ENCODE data around the gene CCDC60. TPM values are rescaled to one million over a fixed set of nuclear protein-coding genes. Genes with fewer than 3 reads are reported as not detected.

CCDC60 gene
- polyA plus RNA-seq, 1 experiment, result not detected

DNA sequence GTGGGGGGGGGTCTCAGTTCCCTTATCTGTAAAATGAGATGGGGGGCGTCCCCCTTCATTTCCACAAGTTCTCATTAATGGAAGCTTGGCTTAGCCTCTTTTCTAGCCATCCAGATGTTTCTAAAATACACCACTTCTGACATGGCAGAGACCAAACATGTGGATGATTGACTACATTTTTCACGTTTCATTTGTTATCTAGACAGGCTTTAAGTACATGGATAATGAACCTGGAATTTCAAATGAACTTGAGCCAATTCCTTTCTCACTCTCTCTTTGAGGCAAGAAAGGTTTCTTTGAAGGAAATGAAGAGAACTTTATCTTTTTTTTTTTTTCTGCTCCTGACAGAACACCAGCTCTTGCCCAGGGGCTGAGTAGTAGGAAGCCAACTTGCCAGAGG lies 39.1 kb downstream of the CCDC60 start:
- ChIA-PET CTCF (no interaction called here), POLR2A (no interaction called here)
- DNase-seq (ENCODE audit: low read depth), result no peak
- no peaks in the 10 kb centered on the region for H3K27me3 ChIP-seq (ENCODE audit: control insufficient read depth, insufficient read depth, low read length)
- TF ChIP-seq, protein P1, sequence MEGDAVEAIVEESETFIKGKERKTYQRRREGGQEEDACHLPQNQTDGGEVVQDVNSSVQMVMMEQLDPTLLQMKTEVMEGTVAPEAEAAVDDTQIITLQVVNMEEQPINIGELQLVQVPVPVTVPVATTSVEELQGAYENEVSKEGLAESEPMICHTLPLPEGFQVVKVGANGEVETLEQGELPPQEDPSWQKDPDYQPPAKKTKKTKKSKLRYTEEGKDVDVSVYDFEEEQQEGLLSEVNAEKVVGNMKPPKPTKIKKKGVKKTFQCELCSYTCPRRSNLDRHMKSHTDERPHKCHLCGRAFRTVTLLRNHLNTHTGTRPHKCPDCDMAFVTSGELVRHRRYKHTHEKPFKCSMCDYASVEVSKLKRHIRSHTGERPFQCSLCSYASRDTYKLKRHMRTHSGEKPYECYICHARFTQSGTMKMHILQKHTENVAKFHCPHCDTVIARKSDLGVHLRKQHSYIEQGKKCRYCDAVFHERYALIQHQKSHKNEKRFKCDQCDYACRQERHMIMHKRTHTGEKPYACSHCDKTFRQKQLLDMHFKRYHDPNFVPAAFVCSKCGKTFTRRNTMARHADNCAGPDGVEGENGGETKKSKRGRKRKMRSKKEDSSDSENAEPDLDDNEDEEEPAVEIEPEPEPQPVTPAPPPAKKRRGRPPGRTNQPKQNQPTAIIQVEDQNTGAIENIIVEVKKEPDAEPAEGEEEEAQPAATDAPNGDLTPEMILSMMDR (IDR thresholded peaks at IDR 0.05; ENCODE audit: insufficient read depth, low read depth, low read length), result no peak
- no peaks in the 10 kb centered on the region for H3K36me3 ChIP-seq (ENCODE audit: control insufficient read depth, insufficient read depth, low read length)
- H3K4me3 ChIP-seq (ENCODE audit: low read depth, low read length), result no peak overlapping the region

GRCh38 chr12:119374635-119375034 lies 40.1 kb downstream of the CCDC60 start:
- TF ChIP-seq, protein P1 (IDR thresholded peaks at IDR 0.05; ENCODE audit: insufficient read depth, low read depth, low read length), result no peak
- Histone ChIP-seq H3K36me3 (ENCODE audit: control insufficient read depth, insufficient read depth, low read length) (no peaks in the 10 kb centered on the region), H3K4me3 (ENCODE audit: low read depth, low read length) (no peak overlapping the region), H3K27me3 (ENCODE audit: control insufficient read depth, insufficient read depth, low read length) (no peaks in the 10 kb centered on the region)
- ChIA-PET POLR2A (no interaction called here), CTCF (no interaction called here)
- DNase-seq (ENCODE audit: low read depth), result no peak

GRCh38 chr12:119375075-119375882 lies 40.8 kb downstream of the CCDC60 start:
- ChIA-PET CTCF (no interaction called here), POLR2A (no interaction called here)
- H3K36me3 ChIP-seq (ENCODE audit: control insufficient read depth, insufficient read depth, low read length), result no peaks in the 10 kb centered on the region
- no peaks in the 10 kb centered on the region for H3K27me3 ChIP-seq (ENCODE audit: control insufficient read depth, insufficient read depth, low read length)
- TF ChIP-seq, protein P1 (IDR thresholded peaks at IDR 0.05; ENCODE audit: insufficient read depth, low read depth, low read length), result no peak
- DNase-seq (ENCODE audit: low read depth), result no peak
- H3K4me3 ChIP-seq (ENCODE audit: low read depth, low read length), result no peak overlapping the region

DNA sequence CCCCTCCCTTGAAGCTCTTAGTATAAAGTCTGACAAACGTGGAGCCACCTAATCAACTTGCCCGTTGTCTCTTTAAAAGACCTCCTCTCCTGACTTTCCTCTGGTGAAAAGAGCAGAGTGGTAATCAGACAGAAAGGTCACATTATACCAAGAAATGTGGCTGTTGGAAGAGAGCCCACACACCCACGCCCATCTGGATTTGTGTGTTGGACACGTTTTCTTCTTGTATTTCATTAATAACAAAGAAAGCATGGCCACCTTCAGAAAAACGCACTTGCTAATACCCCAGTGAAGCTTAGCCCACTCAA lies 41.3 kb downstream of the CCDC60 start:
- ChIA-PET CTCF (no interaction called here), POLR2A (no interaction called here)
- Histone ChIP-seq H3K4me3 (ENCODE audit: low read depth, low read length) (no peak overlapping the region), H3K27me3 (ENCODE audit: control insufficient read depth, insufficient read depth, low read length) (no peaks in the 10 kb centered on the region), H3K36me3 (ENCODE audit: control insufficient read depth, insufficient read depth, low read length) (no peaks in the 10 kb centered on the region)
- TF ChIP-seq, protein P1 (IDR thresholded peaks at IDR 0.05; ENCODE audit: insufficient read depth, low read depth, low read length), result no peak
- no peak for DNase-seq (ENCODE audit: low read depth)

- Histone ChIP-seq H3K27me3 (ENCODE audit: control insufficient read depth, insufficient read depth, low read length) (no peaks in the 10 kb centered on the region), H3K36me3 (ENCODE audit: control insufficient read depth, insufficient read depth, low read length) (no peaks in the 10 kb centered on the region), H3K4me3 (ENCODE audit: low read depth, low read length) (no peak overlapping the region)
- ChIA-PET POLR2A (no interaction called here), CTCF (no interaction called here)
- DNase-seq (ENCODE audit: low read depth), result no peak
- TF ChIP-seq, protein P1 (IDR thresholded peaks at IDR 0.05; ENCODE audit: insufficient read depth, low read depth, low read length), result no peak
Measured at GRCh38 chr12:119378903-119379302, 44.4 kb downstream of the CCDC60 start.
